B cell (primary cell): ENCODE results near the gene ANGPTL2.

ENCODE experiments used
- CTCF ChIP-seq: fragments of 200-600 bp; IDR thresholded peaks from one replicate; pipeline ENCODE4 v1.8.0; 2022; ENCODE audit warnings: antibody characterized with exemption, mild to moderate bottlenecking
- EZH2 ChIP-seq: IDR thresholded peaks from 2 replicates; pipeline ENCODE4 v1.6.1; 2012; ENCODE audit warnings: borderline replicate concordance, low read depth, mild to moderate bottlenecking, moderate library complexity, low read length; ENCODE audit not compliant: insufficient read depth, poor library complexity, severe bottlenecking

GRCh38 chr9:127059765-127060361 is 62.6 kb downstream of the ANGPTL2 start:
- TF ChIP-seq CTCF (no peak), EZH2 (no peak)
